H1 (cell line): ENCODE data around the gene CFAP54. TPM values are rescaled to one million over a fixed set of nuclear protein-coding genes. Genes with fewer than 3 reads are reported as not detected.

Source experiments
- CTCF ChIA-PET: fragments of 300-600 bp; sonication (Branson Sonifier 250); formaldehyde crosslinking; loops from one replicate; lab custom pipeline; 2021; ENCODE audit not compliant: partially characterized antibody; lab: Charles Lee
- POLR2A ChIA-PET: fragments of 300-600 bp; sonication (Branson Sonifier 250); formaldehyde crosslinking; loops from one replicate; lab custom pipeline; 2021; ENCODE audit warnings: inconsistent platforms; ENCODE audit not compliant: partially characterized antibody; lab: Charles Lee
- DNase-seq, 2 experiments: peaks; one replicate each; pipeline versions ENCODE4 v3.0.0 to v3.0.0-alpha.2; 2010 to 2022; ENCODE audit warnings: low spot score in 2 of 2, low read depth in 1 of 2, mixed read lengths in 1 of 2
- FAIRE-seq: peaks from 2 replicates; lab custom pipeline; 2011; peaks lifted over from hg19 to GRCh38; lab: Jason Lieb, UNC
- H2AFZ ChIP-seq: 2 replicates; pipeline ENCODE4 v1.8.1; 2012; ENCODE audit warnings: low read length, inconsistent platforms
- H2AK5ac ChIP-seq: 2 replicates; pipeline ENCODE4 v1.6.1; 2013; ENCODE audit warnings: low read depth, low read length
- H2BK120ac ChIP-seq: replicated peaks from 2 replicates; pipeline ENCODE3; 2013; ENCODE audit warnings: low read depth, low read length, inconsistent platforms
- H2BK12ac ChIP-seq: 2 replicates; pipeline ENCODE4 v1.6.1; 2013; ENCODE audit warnings: low read depth, low read length
- H2BK15ac ChIP-seq: 2 replicates; pipeline ENCODE4 v1.6.1; 2013; ENCODE audit warnings: low read length
- H2BK20ac ChIP-seq: 2 replicates; pipeline ENCODE4 v1.6.1; 2013; ENCODE audit warnings: low read length
- H2BK5ac ChIP-seq: 2 replicates; pipeline ENCODE4 v1.6.1; 2013; ENCODE audit warnings: low read depth, low read length
- H3K14ac ChIP-seq: 2 replicates; pipeline ENCODE4 v1.6.1; 2013; ENCODE audit warnings: inconsistent platforms; ENCODE audit not compliant: insufficient read length
- H3K18ac ChIP-seq: 2 replicates; pipeline ENCODE4 v1.6.1; 2013; ENCODE audit warnings: low read length; ENCODE audit errors: extremely low read depth
- H3K23ac ChIP-seq: 2 replicates; pipeline ENCODE4 v1.6.1; 2013; ENCODE audit warnings: inconsistent platforms; ENCODE audit not compliant: insufficient read length
- H3K23me2 ChIP-seq: 2 replicates; pipeline ENCODE4 v1.6.1; 2013; ENCODE audit warnings: low read depth, low read length
- H3K27ac ChIP-seq: 2 replicates; pipeline ENCODE4 v1.6.1; 2011; ENCODE audit warnings: low read depth, low read length, inconsistent platforms
- H3K27me3 ChIP-seq, 4 experiments: replicated peaks in 1 of 4; 1 replicate in 1 of 4; 2 replicates in 3 of 4; pipeline versions ENCODE4 v1.6.1 to v1.8.1; 2011 to 2013; ENCODE audit warnings: low read length in 3 of 4, mild to moderate bottlenecking in 3 of 4, inconsistent platforms in 2 of 4, mixed read lengths in 2 of 4, moderate library complexity in 1 of 4; ENCODE audit not compliant: control insufficient read depth in 3 of 4, insufficient read depth in 3 of 4; ENCODE audit errors: extremely low read depth in 1 of 4
- H3K36me3 ChIP-seq, 4 experiments: 2 replicates each; pipeline versions ENCODE4 v1.6.1 to v1.8.1; 2011 to 2013; ENCODE audit warnings: mild to moderate bottlenecking in 4 of 4, low read length in 3 of 4, moderate library complexity in 2 of 4, control low read depth in 1 of 4, inconsistent platforms in 1 of 4; ENCODE audit not compliant: insufficient read depth in 4 of 4, control insufficient read depth in 2 of 4
- H3K4ac ChIP-seq: replicated peaks from 2 replicates; pipeline ENCODE3; 2013; ENCODE audit warnings: low read length, low read depth, mixed read lengths, inconsistent platforms; ENCODE audit not compliant: insufficient read length
- H3K4me1 ChIP-seq, 4 experiments: replicated peaks in 1 of 4; 1 replicate in 1 of 4; 2 replicates in 3 of 4; pipeline versions ENCODE4 v1.6.1 to v1.8.1; 2011 to 2013; ENCODE audit warnings: low read length in 3 of 4, inconsistent platforms in 2 of 4, mixed read lengths in 1 of 4; ENCODE audit not compliant: insufficient read depth in 4 of 4, control insufficient read depth in 3 of 4
- H3K4me2 ChIP-seq, 2 experiments: 2 replicates each; pipeline versions ENCODE4 v1.6.1 to v1.8.1; 2011 to 2013; ENCODE audit warnings: low read depth in 2 of 2, low read length in 2 of 2, control low read depth in 1 of 2, inconsistent platforms in 1 of 2, mild to moderate bottlenecking in 1 of 2; ENCODE audit not compliant: insufficient read depth in 1 of 2
- H3K4me3 ChIP-seq, 4 experiments: fragments of 200-600, 300-600 bp in 1 of 4; sonication (generic), shearing (Covaris generic), sonication (Bioruptor Twin) in 1 of 4; 2 replicates each; pipeline versions ENCODE4 v1.5.1 to v1.8.1; 2011 to 2016; ENCODE audit warnings: low read length in 4 of 4, low read depth in 3 of 4, control low read depth in 2 of 4, inconsistent platforms in 2 of 4, mild to moderate bottlenecking in 2 of 4, mixed read lengths in 1 of 4, moderate library complexity in 1 of 4; ENCODE audit not compliant: insufficient read depth in 2 of 4; ENCODE audit errors: extremely low read depth in 1 of 4
- H3K56ac ChIP-seq: replicated peaks from 2 replicates; pipeline ENCODE3; 2013; ENCODE audit warnings: low read depth, mild to moderate bottlenecking, mixed read lengths, low read length, inconsistent platforms; ENCODE audit not compliant: insufficient read length
- H3K79me1 ChIP-seq: 2 replicates; pipeline ENCODE4 v1.6.1; 2013; ENCODE audit warnings: low read depth, low read length, control low read depth
- H3K79me2 ChIP-seq, 2 experiments: 2 replicates each; pipeline versions ENCODE4 v1.6.1 to v1.8.1; 2012 to 2013; ENCODE audit warnings: low read length in 2 of 2, mild to moderate bottlenecking in 2 of 2, inconsistent platforms in 1 of 2; ENCODE audit not compliant: insufficient read depth in 2 of 2, control insufficient read depth in 1 of 2
- H3K9ac ChIP-seq, 4 experiments: replicated peaks in 1 of 4; 1 replicate in 1 of 4; 2 replicates in 3 of 4; pipeline versions ENCODE4 v1.6.1 to v1.8.1; 2011 to 2013; ENCODE audit warnings: low read depth in 3 of 4, low read length in 3 of 4, control low read depth in 2 of 4, mild to moderate bottlenecking in 2 of 4, moderate library complexity in 2 of 4, inconsistent platforms in 1 of 4; ENCODE audit errors: extremely low read depth in 1 of 4
- H3K9me3 ChIP-seq, 2 experiments: 2 replicates each; pipeline versions ENCODE4 v1.6.1 to v1.8.1; 2012 to 2013; ENCODE audit warnings: mild to moderate bottlenecking in 2 of 2, moderate library complexity in 2 of 2, control low read depth in 1 of 2, inconsistent platforms in 1 of 2, low read depth in 1 of 2, low read length in 1 of 2, mixed read lengths in 1 of 2; ENCODE audit not compliant: insufficient read depth in 2 of 2
- H4K20me1 ChIP-seq, 2 experiments: replicated peaks in 1 of 2; 2 replicates each; pipeline versions ENCODE3 to v1.8.1; 2011 to 2013; ENCODE audit warnings: inconsistent platforms in 2 of 2, low read length in 2 of 2, mild to moderate bottlenecking in 1 of 2; ENCODE audit not compliant: insufficient read depth in 2 of 2, control insufficient read depth in 1 of 2
- H4K5ac ChIP-seq: 2 replicates; pipeline ENCODE4 v1.6.1; 2013; ENCODE audit warnings: low read length, low read depth, mixed read lengths, inconsistent platforms; ENCODE audit not compliant: insufficient read length
- H4K8ac ChIP-seq: 2 replicates; pipeline ENCODE4 v1.8.0; 2013; ENCODE audit warnings: mild to moderate bottlenecking, moderate library complexity, low read length, inconsistent platforms; ENCODE audit not compliant: insufficient read depth; ENCODE audit errors: extremely low read depth
- H4K91ac ChIP-seq: replicated peaks from 2 replicates; pipeline ENCODE3; 2013; ENCODE audit warnings: low read length, mixed read lengths, inconsistent platforms; ENCODE audit not compliant: insufficient read length
- ASH2L ChIP-seq: fragments of 200-600, 300-600 bp; sonication (generic); IDR thresholded peaks from one replicate; pipeline ENCODE4 v1.7.1; 2017; ENCODE audit warnings: low read length
- ATF2 ChIP-seq: IDR thresholded peaks from 2 replicates; pipeline ENCODE4 v1.6.1; 2012; ENCODE audit warnings: low read length, inconsistent platforms
- CBX8 ChIP-seq: fragments of 300-800, 300-1000 bp; sonication (generic); IDR thresholded peaks from 2 replicates; pipeline ENCODE4 v1.7.1; 2016; ENCODE audit warnings: low read depth, low read length, borderline replicate concordance
- HDAC2 ChIP-seq, 2 experiments: fragments of 300-600 bp in 1 of 2; sonication (generic) in 1 of 2; IDR thresholded peaks; 2 replicates each; pipeline ENCODE4 v1.6.1; 2011 to 2012; ENCODE audit warnings: low read depth in 2 of 2, low read length in 2 of 2, mild to moderate bottlenecking in 2 of 2, moderate library complexity in 2 of 2, borderline replicate concordance in 1 of 2, inconsistent platforms in 1 of 2
- POU5F1 ChIP-seq: IDR thresholded peaks from 2 replicates; pipeline ENCODE4 v1.6.1; 2011; ENCODE audit warnings: low read depth, mild to moderate bottlenecking, low read length, moderate library complexity
- RAD21 ChIP-seq, 2 experiments: IDR thresholded peaks in 1 of 2; conservative IDR thresholded peaks in 1 of 2; 2 replicates each; pipeline ENCODE4 v1.6.1; 2011; ENCODE audit warnings: low read depth in 2 of 2, low read length in 2 of 2, improper control_type of control experiment in 1 of 2, inconsistent platforms in 1 of 2, mild to moderate bottlenecking in 1 of 2, moderate library complexity in 1 of 2
- RFX5 ChIP-seq: IDR thresholded peaks from 2 replicates; pipeline ENCODE4 v1.6.1; 2011; ENCODE audit warnings: low read depth, low read length, improper control_type of control experiment, borderline replicate concordance
- RNF2 ChIP-seq: fragments of 200-900, 300-1000 bp; sonication (generic); IDR thresholded peaks from 2 replicates; pipeline ENCODE4 v1.7.1; 2016; ENCODE audit warnings: borderline replicate concordance, low read depth, mild to moderate bottlenecking, antibody characterized with exemption, low read length; ENCODE audit not compliant: poor library complexity, severe bottlenecking; ENCODE audit errors: missing control alignments
- SAP30 ChIP-seq: fragments of 300-600 bp; sonication (generic); IDR thresholded peaks from 2 replicates; pipeline ENCODE4 v1.7.1; 2012; ENCODE audit warnings: low read length, moderate library complexity, mild to moderate bottlenecking, inconsistent platforms; ENCODE audit not compliant: insufficient read depth, insufficient replicate concordance
- SP4 ChIP-seq: IDR thresholded peaks from 2 replicates; pipeline ENCODE4 v1.6.1; 2012; ENCODE audit warnings: low read length, inconsistent platforms
- TBP ChIP-seq: IDR thresholded peaks from 2 replicates; pipeline ENCODE4 v1.6.1; 2011; ENCODE audit warnings: low read depth, low read length, improper control_type of control experiment
- WGBS, 2 experiments: shearing (Covaris generic) in 1 of 2; methylation state at CpG; one replicate each; pipeline versions ENCODE4 v1.1.6 to v1.1.7; 2013 to 2015; ENCODE audit warnings: low lambda C conversion rate in 2 of 2, mixed read lengths in 2 of 2, inconsistent platforms in 1 of 2, low coverage in 1 of 2, missing lambda C conversion rate in 1 of 2; ENCODE audit not compliant: insufficient replicate concordance in 2 of 2, insufficient coverage in 1 of 2, insufficient read length in 1 of 2; ENCODE audit errors: extremely low coverage in 1 of 2, missing lambda C conversion rate in 1 of 2; 5-methylcytosine and 5-hydroxymethylcytosine counted together
- polyA plus RNA-seq, 7 experiments: library from polyadenylated mRNA; depleted of rRNA in 3 of 7; stranded (reverse) in 5 of 7; unstranded in 2 of 7; fragments of >200 nt in 5 of 7; fragments of 200-250 nt in 2 of 7; gene quantifications; 1 replicate in 5 of 7; 2 replicates in 1 of 7; 4 replicates in 1 of 7; pipeline versions ENCODE4 v1.2.1 to v1.2.3, GENCODE V29; 2011 to 2013; ENCODE audit warnings: missing spikeins in 2 of 7, mixed read lengths in 2 of 7
- total RNA-seq: library from RNA; stranded (reverse); fragmentation: NEBNext Ultra II Directional; extraction: Animal tissue kit (Norgen Biotek cat#: 25700); gene quantifications from 2 replicates; pipeline ENCODE4 v1.2.1, GENCODE V29; 2021

CFAP54 gene
- total and polyA plus RNA-seq, 2 of the 8 experiments (the other 6 are each of a cell fraction or from before 2014, with no cell fraction given) = 0.17 to 0.33 TPM

GRCh38 chr12:96874211-96874610 lies 384.8 kb downstream of the CFAP54 start:
- no peak overlapping the region for H3K14ac ChIP-seq
- TF ChIP-seq ATF2 = no peak
- TF ChIP-seq HDAC2 (IDR thresholded peaks at IDR 0.05; ENCODE audit: borderline replicate concordance in 1 of 2, low read depth in 2 of 2, low read length in 2 of 2) = no peak
- no peak for TF ChIP-seq SAP30
- no peak for TF ChIP-seq RNF2
- TF ChIP-seq RFX5 = no peak
- no peak for TF ChIP-seq ASH2L
- TF ChIP-seq CBX8 = no peak
- TF ChIP-seq SP4 = no peak
- no peak for TF ChIP-seq RAD21 (IDR thresholded peaks at IDR 0.05 in 1 of 2, conservative IDR thresholded peaks at IDR 0.05 in 1 of 2; ENCODE audit: low read depth in 2 of 2, low read length in 2 of 2)
- TF ChIP-seq POU5F1 = no peak
- TF ChIP-seq TBP = no peak

More at GRCh38 chr12:96874211-96874610, 384.8 kb downstream of the CFAP54 start:
- Histone ChIP-seq H4K91ac (no peak overlapping the region), H3K79me2 (no peaks in the 10 kb centered on the region), H2BK5ac (no peak overlapping the region), H4K5ac (no peak overlapping the region), H3K79me1 (no peaks in the 10 kb centered on the region), H2BK20ac (no peak overlapping the region), H3K4me2 (no peak overlapping the region), H2BK120ac (no peak overlapping the region), H2BK12ac (no peak overlapping the region), H3K9me3 (no peaks in the 10 kb centered on the region), H4K20me1 (no peaks in the 10 kb centered on the region), H3K18ac (no peak overlapping the region), H3K23ac (no peak overlapping the region), H4K8ac (no peak overlapping the region), H3K56ac (no peak overlapping the region), H3K4me3 (no peak overlapping the region), H2AFZ (no peak overlapping the region), H2BK15ac (no peak overlapping the region), H3K9ac (no peak overlapping the region), H3K4ac (no peak overlapping the region), H3K27me3 (no peaks in the 10 kb centered on the region), H3K23me2 (no peaks in the 10 kb centered on the region), H2AK5ac (no peak overlapping the region), H3K36me3 (no peaks in the 10 kb centered on the region), H3K4me1 (no peaks in the 10 kb centered on the region), H3K27ac (no peak overlapping the region)
- ChIA-PET CTCF (interaction anchor here (1.4 kb wide), 1 partner anchor 9 kb away, joined by 3 read pairs; no protein-coding TSS in a partner anchor), POLR2A (no interaction called here)
- no peak for FAIRE-seq
- WGBS, 2 experiments = 88% methylated on average over 2 of the region's 2 CpGs; no CpG with 5 or more reads in 1 of the 2 experiments
- DNase-seq = no peak
